H1 (cell line): ENCODE results near the gene H2BK1.

Experiments
- CTCF ChIP-seq, 3 experiments: IDR thresholded peaks; 1 replicate in 2 of 3; 2 replicates in 1 of 3; pipeline versions ENCODE4 v1.5.1 to v1.6.1; 2011; ENCODE audit warnings: low read length in 3 of 3, mild to moderate bottlenecking in 3 of 3, inconsistent platforms in 2 of 3, low read depth in 1 of 3, moderate library complexity in 1 of 3; ENCODE audit not compliant: insufficient read depth in 1 of 3; ENCODE audit errors: control extremely low read depth in 1 of 3
- EZH2 ChIP-seq: fragments of 200-600 bp; sonication (generic); IDR thresholded peaks from 2 replicates; pipeline ENCODE4 v1.7.1; 2012; ENCODE audit warnings: low read depth, mild to moderate bottlenecking, moderate library complexity, low read length, inconsistent platforms; ENCODE audit not compliant: severe bottlenecking
- TBP ChIP-seq: IDR thresholded peaks from 2 replicates; pipeline ENCODE4 v1.6.1; 2011; ENCODE audit warnings: low read depth, low read length, improper control_type of control experiment

- TF ChIP-seq CTCF (IDR thresholded peaks at IDR 0.05; ENCODE audit: control extremely low read depth in 1 of 3, insufficient read depth in 1 of 3, low read depth in 1 of 3, low read length in 3 of 3) (no peak), EZH2 (peak; percentile 88), TBP (no peak)
Measured at GRCh38 chr7:151166629-151167196, 43.6 kb downstream of the H2BK1 start.
